SK-N-SH (cell line): ENCODE measurements around the gene KRT71. TPM values are rescaled to one million over a fixed set of nuclear protein-coding genes. Genes with fewer than 3 reads are reported as not detected.

Experiments used
- CTCF ChIA-PET: fragments of 300-600, 350-600 bp; formaldehyde crosslinking; extraction: SDS; loops from one replicate; lab custom pipeline; 2021; lab: Yijun Ruan, JAX
- POLR2A ChIA-PET: fragments of 350-600 bp; sonication (Branson Sonifier 250); formaldehyde crosslinking; extraction: SDS; loops from one replicate; lab custom pipeline; 2020; ENCODE audit warnings: antibody characterized with exemption, inconsistent platforms; lab: Yijun Ruan, JAX
- DNase-seq: peaks from one replicate; pipeline ENCODE4 v3.0.0; 2012
- H2AFZ ChIP-seq: fragments of 200-600 bp; sonication (generic); 2 replicates; pipeline ENCODE4 v1.8.1; 2016; ENCODE audit warnings: antibody characterized with exemption, mild to moderate bottlenecking, low read depth
- H3F3A ChIP-seq: fragments of 200-600 bp; sonication (generic); replicated peaks from 2 replicates; pipeline ENCODE3; 2016; ENCODE audit warnings: antibody characterized with exemption, mild to moderate bottlenecking; ENCODE audit not compliant: insufficient read depth
- H3K27ac ChIP-seq, 2 experiments: fragments of 200-500 bp in 1 of 2; fragments of 200-600 bp in 1 of 2; sonication (Bioruptor generic) in 1 of 2; sonication (generic), shearing (Covaris generic) in 1 of 2; 2 replicates each; pipeline versions ENCODE4 v1.5.1 to v1.6.1; 2014 to 2016; ENCODE audit warnings: low read depth in 2 of 2, inconsistent platforms in 1 of 2, low read length in 1 of 2, mild to moderate bottlenecking in 1 of 2, mixed read lengths in 1 of 2
- H3K27me3 ChIP-seq: fragments of 200-600 bp; sonication (generic), shearing (Covaris generic); 2 replicates; pipeline ENCODE4 v1.6.1; 2016; ENCODE audit warnings: mixed run types; ENCODE audit not compliant: insufficient read depth
- H3K36me3 ChIP-seq, 2 experiments: fragments of 200-500 bp in 1 of 2; fragments of 200-600 bp in 1 of 2; sonication (Bioruptor generic) in 1 of 2; sonication (generic) in 1 of 2; replicated peaks in 1 of 2; 2 replicates each; pipeline versions ENCODE3 to v1.5.1; 2014 to 2016; ENCODE audit warnings: low read length in 1 of 2, mild to moderate bottlenecking in 1 of 2; ENCODE audit not compliant: insufficient read depth in 2 of 2, control insufficient read depth in 1 of 2
- H3K4me1 ChIP-seq, 2 experiments: fragments of 200-500 bp in 1 of 2; fragments of 200-600 bp in 1 of 2; sonication (Bioruptor generic) in 1 of 2; sonication (generic), shearing (Covaris generic) in 1 of 2; 2 replicates each; pipeline versions ENCODE4 v1.5.1 to v1.6.1; 2014 to 2016; ENCODE audit warnings: low read depth in 1 of 2, low read length in 1 of 2, mixed run types in 1 of 2; ENCODE audit not compliant: insufficient read depth in 2 of 2, control insufficient read depth in 1 of 2
- H3K4me2 ChIP-seq: fragments of 200-600 bp; sonication (generic), shearing (Covaris generic); 2 replicates; pipeline ENCODE4 v1.6.1; 2017; ENCODE audit warnings: mixed run types
- H3K4me3 ChIP-seq, 2 experiments: fragments of 200-500 bp in 1 of 2; fragments of 200-600 bp in 1 of 2; sonication (Bioruptor generic) in 1 of 2; sonication (generic), shearing (Covaris generic) in 1 of 2; 2 replicates each; pipeline versions ENCODE4 v1.5.1 to v1.8.1; 2014 to 2016; ENCODE audit warnings: low read depth in 2 of 2, inconsistent platforms in 1 of 2, low read length in 1 of 2, mild to moderate bottlenecking in 1 of 2, mixed read lengths in 1 of 2, moderate library complexity in 1 of 2
- H3K79me2 ChIP-seq: fragments of 200-600 bp; sonication (generic); 2 replicates; pipeline ENCODE4 v1.8.1; 2017; ENCODE audit warnings: mild to moderate bottlenecking; ENCODE audit not compliant: insufficient read depth
- H3K9ac ChIP-seq: fragments of 200-600 bp; sonication (generic); 2 replicates; pipeline ENCODE4 v1.6.1; 2017; ENCODE audit warnings: mixed run types
- H3K9me2 ChIP-seq: fragments of 200-600 bp; sonication (generic); 2 replicates; pipeline ENCODE4 v1.6.1; 2017; ENCODE audit warnings: mixed run types
- H3K9me3 ChIP-seq: fragments of 200-600 bp; sonication (generic); 2 replicates; pipeline ENCODE4 v1.6.1; 2017; ENCODE audit warnings: mixed run types, mild to moderate bottlenecking, moderate library complexity
- H4K20me1 ChIP-seq: fragments of 200-600 bp; sonication (generic); 2 replicates; pipeline ENCODE4 v1.6.1; 2017; ENCODE audit warnings: mild to moderate bottlenecking, mixed run types; ENCODE audit not compliant: insufficient read depth
- CTCF ChIP-seq: fragments of 200-600 bp; sonication (generic); IDR thresholded peaks from 2 replicates; pipeline ENCODE4 v1.6.1; 2017; ENCODE audit warnings: antibody characterized with exemption, mild to moderate bottlenecking, moderate library complexity
- EP300 ChIP-seq, 2 experiments: IDR thresholded peaks; 2 replicates each; pipeline versions ENCODE4 v1.4.0 to v1.6.1; 2012; ENCODE audit warnings: borderline replicate concordance in 1 of 2, low read depth in 1 of 2, low read length in 1 of 2
- EZH2phosphoT487 ChIP-seq: fragments of 200-600 bp; sonication (generic); IDR thresholded peaks from 2 replicates; pipeline ENCODE4 v1.6.1; 2017; ENCODE audit warnings: low read depth, mixed run types, mild to moderate bottlenecking, antibody characterized with exemption, moderate library complexity, borderline replicate concordance
- FOSL2 ChIP-seq: IDR thresholded peaks from 2 replicates; pipeline ENCODE4 v1.4.0; 2012; ENCODE audit warnings: low read depth, mild to moderate bottlenecking, moderate library complexity, borderline replicate concordance
- FOXJ3 ChIP-seq: sonication (generic); formaldehyde crosslinking; IDR thresholded peaks from 2 replicates; pipeline ENCODE4 v1.5.1; 2020; ENCODE audit warnings: mild to moderate bottlenecking, missing genetic modification reagents
- FOXM1 ChIP-seq: IDR thresholded peaks from 2 replicates; pipeline ENCODE4 v1.4.0; 2012; ENCODE audit warnings: low read depth, mild to moderate bottlenecking
- GABPA ChIP-seq: IDR thresholded peaks from 2 replicates; pipeline ENCODE4 v1.4.0; 2012; ENCODE audit warnings: low read depth, mild to moderate bottlenecking
- GATA2 ChIP-seq: sonication (generic); formaldehyde crosslinking; IDR thresholded peaks from 2 replicates; pipeline ENCODE4 v1.5.0; 2020; ENCODE audit warnings: mild to moderate bottlenecking, missing genetic modification reagents
- IRF3 ChIP-seq: fragments of 150-350 bp; IDR thresholded peaks from 2 replicates; pipeline ENCODE4 v1.6.1; 2016; ENCODE audit warnings: mild to moderate bottlenecking, low read depth, low read length
- JUND ChIP-seq: IDR thresholded peaks from 2 replicates; pipeline ENCODE4 v1.4.0; 2012
- MAX ChIP-seq: IDR thresholded peaks from 2 replicates; pipeline ENCODE4 v1.4.0; 2012; ENCODE audit warnings: low read depth
- MXI1 ChIP-seq: IDR thresholded peaks from 2 replicates; pipeline ENCODE4 v1.6.1; 2012; ENCODE audit warnings: mild to moderate bottlenecking, low read depth, low read length, improper control_type of control experiment
- NFIC ChIP-seq: IDR thresholded peaks from 2 replicates; pipeline ENCODE4 v1.4.0; 2012; ENCODE audit warnings: borderline replicate concordance
- PBX3 ChIP-seq: IDR thresholded peaks from 2 replicates; pipeline ENCODE4; 2012
- RAD21 ChIP-seq: IDR thresholded peaks from 2 replicates; pipeline ENCODE4 v1.6.1; 2012; ENCODE audit warnings: mild to moderate bottlenecking, low read length
- RFX5 ChIP-seq: IDR thresholded peaks from 2 replicates; pipeline ENCODE4 v1.6.1; 2012; ENCODE audit warnings: mild to moderate bottlenecking, improper control_type of control experiment, low read length
- RXRA ChIP-seq: IDR thresholded peaks from 2 replicates; pipeline ENCODE4 v1.4.0; 2012; ENCODE audit warnings: low read depth, mild to moderate bottlenecking, borderline replicate concordance
- SIN3A ChIP-seq: IDR thresholded peaks from 2 replicates; pipeline ENCODE4 v1.6.1; 2012; ENCODE audit warnings: low read depth, mild to moderate bottlenecking, low read length, moderate library complexity, borderline replicate concordance
- SMC3 ChIP-seq: IDR thresholded peaks from 2 replicates; pipeline ENCODE4 v1.6.1; 2012; ENCODE audit warnings: low read depth, low read length, improper control_type of control experiment
- TCF12 ChIP-seq: IDR thresholded peaks from 2 replicates; pipeline ENCODE4 v1.4.0; 2012
- TEAD4 ChIP-seq: IDR thresholded peaks from 2 replicates; pipeline ENCODE4 v1.4.0; 2012; ENCODE audit warnings: mild to moderate bottlenecking, borderline replicate concordance; ENCODE audit not compliant: insufficient read depth
- WGBS: methylation state at CpG from one replicate; pipeline ENCODE4 v1.1.6; 2017; ENCODE audit warnings: low lambda C conversion rate; 5-methylcytosine and 5-hydroxymethylcytosine counted together
- polyA plus RNA-seq, 3 experiments: library from polyadenylated mRNA; depleted of rRNA; stranded (reverse); fragments of >200 nt; gene quantifications; 2 replicates each; pipeline ENCODE4 v1.2.3, GENCODE V29; 2012

KRT71 gene
- polyA plus RNA-seq, 1 of the 3 experiments (the other 2 are of a cell fraction) = not detected

GRCh38 chr12:52552055-52552454 is 890 bp downstream of the KRT71 start:
- ChIA-PET CTCF (no interaction called here), POLR2A (no interaction called here)
- TF ChIP-seq MAX (no peak), RFX5 (no peak), SIN3A (no peak), FOXJ3 (CRISPR knock-in tag) (no peak), FOXM1 (no peak), TEAD4 (no peak), EZH2phosphoT487 (no peak), CTCF (no peak), RXRA (no peak), IRF3 (no peak), EP300 (IDR thresholded peaks at IDR 0.05; ENCODE audit: borderline replicate concordance in 1 of 2, low read depth in 1 of 2, low read length in 1 of 2) (no peak), SMC3 (no peak), GATA2 (CRISPR knock-in tag) (no peak)
- Histone ChIP-seq H3K27me3 (peaks cover 62% of the 10 kb centered on the region), H3K36me3 (no peaks in the 10 kb centered on the region), H3F3A (no peaks in the 10 kb centered on the region), H3K79me2 (no peaks in the 10 kb centered on the region), H3K4me3 (no peak overlapping the region), H3K27ac (no peak overlapping the region), H3K9ac (no peak overlapping the region), H3K9me3 (no peaks in the 10 kb centered on the region), H2AFZ (no peak overlapping the region), H4K20me1 (no peaks in the 10 kb centered on the region), H3K4me2 (no peak overlapping the region), H3K4me1 (no peaks in the 10 kb centered on the region), H3K9me2 (no peaks in the 10 kb centered on the region)
- 9% methylated on average over 4 of the region's 5 CpGs for WGBS
- DNase-seq = no peak

- Histone ChIP-seq H3K4me3 (no peak overlapping the region), H3K4me1 (no peaks in the 10 kb centered on the region), H2AFZ (no peak overlapping the region), H3K36me3 (no peaks in the 10 kb centered on the region), H3K27ac (no peak overlapping the region), H4K20me1 (no peaks in the 10 kb centered on the region), H3F3A (no peaks in the 10 kb centered on the region), H3K4me2 (no peak overlapping the region), H3K27me3 (peaks cover 59% of the 10 kb centered on the region), H3K79me2 (no peaks in the 10 kb centered on the region), H3K9ac (no peak overlapping the region), H3K9me2 (no peaks in the 10 kb centered on the region), H3K9me3 (no peaks in the 10 kb centered on the region)
- ChIA-PET POLR2A (no interaction called here), CTCF (no interaction called here)
- 20% methylated on average over 6 of the region's 6 CpGs for WGBS
- no peak for DNase-seq
- TF ChIP-seq TEAD4 = no peak
- TF ChIP-seq GABPA = no peak
- TF ChIP-seq FOSL2 = no peak
- no peak for TF ChIP-seq FOXJ3 (CRISPR knock-in tag)
- TF ChIP-seq JUND = no peak
- no peak for TF ChIP-seq NFIC
- no peak for TF ChIP-seq RFX5
- no peak for TF ChIP-seq EZH2phosphoT487
- TF ChIP-seq TCF12 = no peak
- TF ChIP-seq MXI1 = no peak
- no peak for TF ChIP-seq RAD21
- TF ChIP-seq CTCF = no peak
- no peak for TF ChIP-seq PBX3
- TF ChIP-seq RXRA = no peak
These were observed 1.6 kb downstream of the KRT71 start for GRCh38 chr12:52551216-52551865.
